HG03060 (cell line): ENCODE measurements around the gene NEK11.

Experiments used
- ATAC-seq: cut with Tn5 transposase; IDR thresholded peaks from one replicate; pipeline ENCODE4 v1.9.1; 2021; ENCODE audit warnings: low read depth, moderate number of reproducible peaks; ENCODE audit not compliant: unreplicated experiment

NEK11 gene

DNA sequence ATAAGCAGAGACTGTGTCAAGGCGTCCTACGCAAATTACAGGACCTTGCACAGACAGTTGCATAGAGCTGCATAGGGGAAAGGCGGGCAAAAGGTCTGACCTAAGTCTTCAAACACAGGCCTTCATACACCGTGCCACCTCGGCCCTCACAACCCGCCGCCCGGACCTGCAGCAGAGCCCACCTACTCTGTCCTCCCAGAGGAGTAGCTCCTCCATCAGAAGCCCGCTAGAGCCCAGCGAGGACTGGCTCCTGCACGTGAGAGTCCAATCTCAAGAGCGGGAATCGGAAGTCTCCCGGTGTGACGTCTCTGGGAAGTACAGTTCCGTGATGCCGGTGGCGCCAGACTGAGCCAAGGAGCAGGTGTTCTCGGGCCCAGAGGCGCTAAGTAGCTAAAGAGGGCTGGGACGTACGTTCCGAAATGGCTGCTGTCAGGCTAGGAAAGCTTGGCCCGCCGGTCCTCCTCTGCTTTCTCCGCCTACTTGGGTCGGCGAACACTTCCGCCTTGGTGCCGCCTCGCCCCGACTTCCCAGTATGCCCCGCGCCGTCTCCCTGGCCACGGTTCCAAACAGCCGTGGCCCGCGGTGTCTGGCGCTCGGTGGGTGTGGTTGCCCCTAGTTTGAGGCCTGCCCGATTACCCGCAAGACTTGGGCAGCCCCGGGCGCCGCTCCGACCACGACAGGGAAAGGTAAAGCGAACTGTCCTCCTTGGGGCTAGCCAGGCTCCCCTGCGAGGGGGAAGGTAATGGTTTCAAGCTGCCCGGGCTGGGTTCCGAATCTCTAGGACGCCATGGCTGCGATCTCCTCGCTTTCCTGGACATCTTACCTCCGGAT is at the start of gene NEK11, which contains the start of gene ASTE1:
Gene NEK11 (plus strand): TSS at position 557 of the 831 bp plus-strand sequence. CDS start 2,832 bp downstream, outside the sequence.
Gene ASTE1 (minus strand): TSS at position 505 of the 831 bp plus-strand sequence. CDS start 1,519 bp downstream, outside the sequence.
- ATAC-seq = peak; percentile 89

GRCh38 chr3:130979117-130979516 is 47.6 kb upstream of the NEK11 start:
- ATAC-seq = no peak

- ATAC-seq = no peak
These were observed 45.2 kb upstream of the NEK11 start for GRCh38 chr3:130981469-130981868.

DNA sequence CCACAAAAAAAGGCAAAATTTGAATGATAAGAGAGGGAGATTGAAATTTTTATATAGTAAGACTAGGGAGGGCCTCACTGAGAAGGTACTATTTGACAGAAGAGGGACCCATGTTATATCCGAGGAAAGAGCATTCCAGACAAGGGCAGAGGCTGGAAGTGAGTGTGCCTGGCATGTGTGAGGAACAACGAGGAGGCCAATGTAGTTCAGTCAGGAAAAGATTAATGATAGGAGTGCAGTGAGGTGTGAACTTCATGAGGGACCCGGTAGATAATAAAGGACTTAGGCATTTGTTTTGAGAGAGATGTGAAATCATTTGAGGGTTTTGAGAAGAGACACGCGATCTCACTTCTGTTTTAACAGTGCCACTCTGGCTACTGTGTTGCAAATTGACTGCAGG is 36.4 kb upstream of the NEK11 start:
- ATAC-seq = no peak

DNA sequence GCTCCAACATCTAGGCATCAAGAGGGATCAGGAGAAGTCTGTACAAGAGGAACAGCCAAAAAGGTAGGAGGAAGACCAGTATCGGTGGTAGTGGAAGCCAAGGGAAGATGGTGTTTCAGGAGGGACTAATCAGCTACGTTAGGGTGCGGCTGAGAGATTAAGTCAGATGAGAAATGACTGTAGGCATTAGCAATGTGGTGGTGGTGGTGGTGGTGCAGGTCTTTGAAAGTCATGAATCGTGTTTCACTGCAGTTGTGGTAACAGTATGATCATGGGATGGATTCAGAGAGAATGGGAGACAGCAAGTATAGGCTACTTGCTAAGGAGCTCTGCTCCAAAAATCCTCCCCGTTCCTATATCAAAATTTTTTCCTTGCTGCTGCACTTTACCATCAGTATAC is 35.6 kb upstream of the NEK11 start:
- no peak for ATAC-seq

DNA sequence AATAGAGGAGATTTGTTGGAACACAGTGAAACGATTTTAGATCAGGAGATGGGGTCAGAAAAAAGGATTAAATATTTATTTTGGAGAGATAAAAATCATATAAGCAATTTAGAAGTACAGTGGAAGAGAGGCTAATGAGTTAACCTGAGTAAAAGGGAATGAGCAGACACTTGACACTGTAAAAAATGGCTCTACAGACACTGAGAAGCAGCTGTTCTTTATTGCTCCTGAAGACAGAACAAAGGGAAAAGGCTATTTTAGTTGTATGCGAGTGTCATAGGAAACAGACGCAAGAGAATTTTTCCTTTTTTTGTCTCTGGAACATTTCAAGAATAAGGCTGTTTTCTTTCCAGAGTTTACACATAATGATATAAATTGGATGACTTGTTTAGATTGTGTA is 34.3 kb upstream of the NEK11 start:
- no peak for ATAC-seq

GRCh38 chr3:130997289-130997688 is 29.4 kb upstream of the NEK11 start:
- no peak for ATAC-seq

DNA sequence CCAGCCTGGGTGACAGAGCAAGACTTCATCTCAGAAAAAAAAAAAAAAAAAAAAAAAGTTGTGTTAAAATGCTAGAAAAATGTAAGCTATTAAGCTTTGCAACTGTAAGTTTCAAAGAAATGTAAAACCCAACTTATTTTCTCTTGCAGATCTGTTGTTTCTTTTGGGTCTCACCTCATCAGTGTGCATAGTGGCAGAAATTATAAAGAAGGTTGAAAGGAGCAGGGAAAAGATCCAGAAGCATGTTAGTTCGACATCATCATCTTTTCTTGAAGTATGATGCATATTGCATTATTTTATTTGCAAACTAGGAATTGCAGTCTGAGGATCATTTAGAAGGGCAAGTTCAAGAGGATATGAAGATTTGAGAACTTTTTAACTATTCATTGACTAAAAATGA is 25.6 kb upstream of the NEK11 start:
- no peak for ATAC-seq

GRCh38 chr3:131004603-131005002 is 22.1 kb upstream of the NEK11 start:
- no peak for ATAC-seq

GRCh38 chr3:131007256-131007655 is 19.4 kb upstream of the NEK11 start:
- no peak for ATAC-seq

DNA sequence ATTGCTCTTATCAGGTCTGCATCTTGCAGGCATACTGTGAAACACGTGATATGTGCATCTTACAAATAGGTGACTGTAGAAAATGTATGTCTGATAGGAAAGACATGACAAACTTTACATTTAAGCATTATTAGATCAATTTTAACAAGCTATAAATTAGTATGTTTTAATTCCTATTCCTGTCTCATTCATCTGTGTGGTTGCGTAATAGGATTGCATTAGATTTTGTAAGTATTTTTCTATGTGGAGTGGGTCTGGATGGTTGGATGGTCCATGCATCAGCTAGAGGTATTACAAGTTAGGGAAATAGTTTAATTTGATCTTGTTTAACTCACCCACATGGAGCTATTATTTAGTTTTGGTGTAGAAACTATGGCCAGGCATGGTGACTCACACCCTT is 18.9 kb upstream of the NEK11 start:
- no peak for ATAC-seq

- no peak for ATAC-seq
These were observed 18.4 kb upstream of the NEK11 start for GRCh38 chr3:131008326-131008725.

DNA sequence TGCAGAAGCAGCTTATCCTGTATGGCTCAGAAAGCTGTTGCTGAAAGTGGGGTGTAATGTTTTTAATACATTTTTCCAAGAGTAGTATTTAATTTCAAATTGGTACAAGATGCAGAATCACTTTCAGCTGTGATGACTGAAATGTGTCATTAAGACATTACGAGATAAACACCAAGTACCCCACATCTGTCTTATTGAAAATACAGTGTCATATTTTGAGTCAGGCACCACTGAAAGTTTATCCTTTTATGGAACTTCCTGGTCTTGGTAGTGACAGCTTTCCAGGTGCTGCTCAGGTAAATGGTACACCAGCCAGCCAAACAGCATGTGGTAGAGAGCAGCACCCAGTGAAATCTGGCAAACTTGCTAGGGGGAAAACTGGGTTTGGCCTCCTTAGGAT is 17.0 kb upstream of the NEK11 start:
- ATAC-seq = no peak

GRCh38 chr3:131018970-131019369 is 7.7 kb upstream of the NEK11 start:
- no peak for ATAC-seq

DNA sequence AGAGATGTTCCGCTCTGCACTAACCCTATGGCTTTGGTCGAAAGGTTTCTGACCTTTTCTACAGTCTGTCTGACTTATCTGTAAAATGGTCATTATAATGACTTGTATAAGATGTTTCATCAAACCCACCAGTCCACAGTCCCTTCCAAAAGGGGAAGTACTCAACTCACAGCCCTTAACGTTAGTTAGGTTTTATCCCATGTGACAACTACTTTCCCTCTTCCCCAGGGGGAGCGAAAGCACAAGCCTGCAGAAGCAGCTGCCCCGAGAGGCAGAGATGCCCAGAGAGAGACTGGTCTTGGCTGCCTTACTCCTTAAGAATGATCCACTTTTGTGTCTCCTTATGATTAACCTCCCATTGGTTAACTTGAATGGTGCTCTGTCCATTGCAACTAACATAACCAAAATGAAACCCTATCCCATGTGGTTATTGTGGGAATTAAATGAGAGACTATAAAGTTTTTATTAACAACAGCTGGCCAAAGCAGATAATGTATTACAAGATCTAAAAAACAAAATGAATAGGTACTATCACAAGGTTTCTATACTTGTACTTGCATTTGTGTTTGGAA is 6.5 kb upstream of the NEK11 start:
- no peak for ATAC-seq

- no peak for ATAC-seq
These were observed 1.1 kb upstream of the NEK11 start for GRCh38 chr3:131025539-131025938.

GRCh38 chr3:131028844-131029243 is 2.2 kb downstream of the NEK11 start:
- no peak for ATAC-seq

GRCh38 chr3:131031660-131032059 is 5.0 kb downstream of the NEK11 start:
- no peak for ATAC-seq

DNA sequence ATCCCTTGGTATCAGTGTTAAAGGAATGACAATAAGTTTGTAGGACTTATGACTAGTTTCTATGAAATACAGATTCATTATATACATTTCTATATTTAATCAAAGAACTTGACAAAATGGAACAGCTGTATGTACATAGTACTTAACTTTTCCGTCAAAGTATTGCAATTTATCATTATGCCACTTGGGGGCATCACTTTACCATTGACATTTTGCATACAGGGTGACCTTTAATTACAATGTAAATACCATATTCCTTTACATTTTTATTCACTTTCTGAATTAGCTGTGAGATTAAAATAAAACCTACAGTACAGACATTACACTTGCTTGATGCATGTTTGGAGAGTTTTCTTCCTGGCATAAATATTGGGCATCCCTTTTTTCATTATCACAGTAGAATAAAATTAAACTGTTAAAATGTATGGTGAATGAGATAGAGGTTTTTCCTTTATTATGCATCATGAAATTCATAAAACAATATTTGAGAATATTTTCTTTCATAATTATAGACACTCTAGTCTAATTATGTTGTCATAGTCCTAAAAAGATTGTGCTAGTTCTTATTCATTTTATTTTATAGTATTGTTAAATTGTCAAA is 6.9 kb downstream of the NEK11 start:
- peak; percentile 60 for ATAC-seq

DNA sequence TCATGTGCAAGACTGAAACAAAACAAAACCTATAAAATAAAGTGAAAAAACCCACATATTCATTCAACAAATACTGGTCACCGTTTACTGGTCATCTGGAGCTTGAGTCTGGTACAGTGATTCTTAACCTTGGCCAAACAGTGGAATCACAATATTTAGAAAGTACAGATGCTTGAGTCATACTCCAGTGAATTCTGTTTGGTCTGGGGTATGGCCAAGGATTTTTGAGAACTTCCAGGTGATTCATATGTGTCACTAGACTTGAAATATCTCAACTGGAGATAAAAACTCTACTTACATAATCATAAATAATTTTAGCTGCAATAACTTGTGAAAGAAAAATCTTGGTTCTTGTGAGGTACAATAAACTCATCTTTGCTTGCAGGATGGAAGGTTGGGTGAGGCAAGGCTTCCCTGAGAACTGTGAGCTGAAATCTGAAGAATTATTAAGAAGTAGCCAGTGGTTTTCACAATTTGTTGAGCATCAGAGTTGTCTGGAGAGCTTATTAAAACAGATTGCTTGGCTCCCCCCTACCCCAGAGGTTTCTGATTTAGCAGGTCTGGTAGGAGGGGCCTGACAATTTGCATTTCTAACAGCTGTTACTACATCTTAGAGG is 9.6 kb downstream of the NEK11 start:
- no peak for ATAC-seq

GRCh38 chr3:131036986-131037385 is 10.3 kb downstream of the NEK11 start:
- ATAC-seq = no peak
